ENCODE results near the gene MIOX.

The MIOX gene

DNA sequence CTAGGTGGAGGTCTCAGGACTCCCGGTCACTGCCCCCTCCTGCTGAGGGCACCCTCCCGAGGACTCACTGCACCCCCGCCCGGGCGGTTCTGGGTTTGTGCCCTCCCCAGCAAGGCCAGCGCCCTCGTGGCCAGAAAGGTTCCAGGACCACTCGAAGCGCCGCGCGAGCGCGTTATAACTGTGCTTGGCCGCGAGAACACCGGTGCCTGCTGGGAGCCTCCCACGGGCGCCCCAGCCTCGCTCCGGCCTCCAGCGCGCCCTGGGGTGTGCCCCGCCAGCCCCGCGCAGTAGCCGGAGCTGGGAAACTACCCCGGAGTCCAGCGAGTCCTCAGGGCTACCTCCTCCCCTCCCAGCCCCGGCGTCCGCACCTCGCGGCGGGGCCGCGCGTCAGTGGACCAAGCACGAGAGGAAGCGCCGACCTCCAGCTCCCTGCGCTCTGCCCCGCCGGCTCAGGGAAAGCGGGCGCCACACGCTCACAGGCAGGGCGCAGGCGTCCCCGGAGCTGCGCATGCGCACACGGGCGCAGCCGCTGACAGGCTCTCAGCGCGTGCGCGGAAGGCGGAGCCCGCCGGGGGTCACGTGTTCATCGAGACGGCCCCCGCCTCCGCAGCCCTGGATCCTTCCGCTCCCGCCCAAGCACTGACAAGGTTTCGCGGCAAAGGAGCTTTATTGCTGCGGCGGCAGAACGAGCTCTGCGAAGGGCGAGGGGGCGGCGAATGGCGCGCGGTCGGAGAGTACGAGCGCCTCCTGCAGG, 38.6 kb downstream of the MIOX start, which contains the start of gene SCO2:
Gene SCO2 (minus strand): TSS at position 495 of the 754 bp plus-strand sequence. CDS start 1,187 bp downstream, outside the sequence.
- peak; percentile 100 for DNase-seq (ENCODE audit: extremely low read depth, insufficient read length)
- Histone ChIP-seq H3K36me3 (ENCODE audit: control insufficient read depth, insufficient read depth, low read length) (peaks cover 31% of the 10 kb centered on the region), H3K4me3 (replicated peaks; ENCODE audit: low read depth, low read length) (peak within 1 kb of the TSS; percentile 78), H3K27me3 (replicated peaks; ENCODE audit: control insufficient read depth, insufficient read depth, low read length) (no peaks in the 10 kb centered on the region)
- TF ChIP-seq, protein P1, sequence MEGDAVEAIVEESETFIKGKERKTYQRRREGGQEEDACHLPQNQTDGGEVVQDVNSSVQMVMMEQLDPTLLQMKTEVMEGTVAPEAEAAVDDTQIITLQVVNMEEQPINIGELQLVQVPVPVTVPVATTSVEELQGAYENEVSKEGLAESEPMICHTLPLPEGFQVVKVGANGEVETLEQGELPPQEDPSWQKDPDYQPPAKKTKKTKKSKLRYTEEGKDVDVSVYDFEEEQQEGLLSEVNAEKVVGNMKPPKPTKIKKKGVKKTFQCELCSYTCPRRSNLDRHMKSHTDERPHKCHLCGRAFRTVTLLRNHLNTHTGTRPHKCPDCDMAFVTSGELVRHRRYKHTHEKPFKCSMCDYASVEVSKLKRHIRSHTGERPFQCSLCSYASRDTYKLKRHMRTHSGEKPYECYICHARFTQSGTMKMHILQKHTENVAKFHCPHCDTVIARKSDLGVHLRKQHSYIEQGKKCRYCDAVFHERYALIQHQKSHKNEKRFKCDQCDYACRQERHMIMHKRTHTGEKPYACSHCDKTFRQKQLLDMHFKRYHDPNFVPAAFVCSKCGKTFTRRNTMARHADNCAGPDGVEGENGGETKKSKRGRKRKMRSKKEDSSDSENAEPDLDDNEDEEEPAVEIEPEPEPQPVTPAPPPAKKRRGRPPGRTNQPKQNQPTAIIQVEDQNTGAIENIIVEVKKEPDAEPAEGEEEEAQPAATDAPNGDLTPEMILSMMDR (IDR thresholded peaks at IDR 0.05; ENCODE audit: insufficient read depth, low read length, poor library complexity, severe bottlenecking) = peak; percentile 31

DNA sequence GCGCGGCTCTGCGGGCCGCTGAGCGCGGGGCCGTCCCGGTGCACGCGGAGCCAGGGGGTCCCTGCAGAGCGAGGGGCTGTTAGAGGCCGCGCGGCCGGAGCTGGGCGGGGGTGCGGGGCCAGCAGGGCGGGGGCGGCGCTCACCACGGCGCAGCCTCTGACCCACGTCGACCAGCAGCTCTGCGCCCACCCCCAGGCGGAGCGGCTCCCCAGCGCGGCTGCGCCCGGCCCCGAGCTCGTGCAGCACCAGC, 39.1 kb downstream of the MIOX start:
- DNase-seq (ENCODE audit: extremely low read depth, insufficient read length) = no peak
- Histone ChIP-seq H3K36me3 (ENCODE audit: control insufficient read depth, insufficient read depth, low read length) (peaks cover 30% of the 10 kb centered on the region), H3K27me3 (replicated peaks; ENCODE audit: control insufficient read depth, insufficient read depth, low read length) (no peaks in the 10 kb centered on the region), H3K4me3 (replicated peaks; ENCODE audit: low read depth, low read length) (peak overlapping the region; percentile 78)
- TF ChIP-seq, protein P1 (IDR thresholded peaks at IDR 0.05; ENCODE audit: insufficient read depth, low read length, poor library complexity, severe bottlenecking) = no peak

DNA sequence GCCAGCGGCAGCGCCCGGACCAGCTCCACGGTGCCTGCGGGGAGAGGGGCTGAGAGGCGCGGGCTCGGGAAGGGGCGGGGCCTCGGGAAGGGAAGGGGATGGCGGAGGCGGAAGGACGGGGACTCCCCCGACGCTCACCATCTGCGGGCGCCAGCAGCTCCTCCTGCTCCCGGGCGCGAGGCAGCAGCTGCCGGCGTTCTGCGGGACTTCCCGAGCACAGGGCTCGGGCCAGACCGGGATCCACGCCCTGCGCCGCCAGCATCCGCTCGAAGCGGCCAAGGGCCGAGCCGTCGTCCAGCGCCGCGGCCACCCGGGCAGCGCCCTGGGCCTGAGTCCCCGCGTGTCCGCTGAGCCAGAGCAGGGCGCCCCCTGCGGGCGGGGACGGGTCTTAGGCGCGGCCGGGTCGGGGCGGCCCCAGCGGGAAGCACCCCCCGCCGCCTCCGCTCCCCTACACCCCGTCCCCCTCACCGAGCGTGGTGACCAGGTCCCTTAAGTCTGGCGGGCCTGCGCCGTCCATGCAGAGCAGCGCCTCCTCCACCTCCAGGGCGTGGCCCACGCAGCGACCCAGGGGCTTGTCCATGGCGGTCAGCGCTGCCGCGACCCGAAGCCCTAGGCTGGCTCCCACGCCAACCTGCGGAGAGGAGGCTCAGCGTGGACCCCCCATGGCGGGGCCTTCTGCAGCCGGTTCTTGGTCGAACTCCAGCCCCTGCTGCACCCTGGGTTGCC, 39.6 kb downstream of the MIOX start:
- no peaks in the 10 kb centered on the region for H3K27me3 ChIP-seq (replicated peaks; ENCODE audit: control insufficient read depth, insufficient read depth, low read length)
- peak; percentile 91 for DNase-seq (ENCODE audit: extremely low read depth, insufficient read length)
- peak overlapping the region; percentile 78 for H3K4me3 ChIP-seq (replicated peaks; ENCODE audit: low read depth, low read length)
- TF ChIP-seq, protein P1 (IDR thresholded peaks at IDR 0.05; ENCODE audit: insufficient read depth, low read length, poor library complexity, severe bottlenecking) = peak; percentile 27
- H3K36me3 ChIP-seq (ENCODE audit: control insufficient read depth, insufficient read depth, low read length) = peaks cover 27% of the 10 kb centered on the region

DNA sequence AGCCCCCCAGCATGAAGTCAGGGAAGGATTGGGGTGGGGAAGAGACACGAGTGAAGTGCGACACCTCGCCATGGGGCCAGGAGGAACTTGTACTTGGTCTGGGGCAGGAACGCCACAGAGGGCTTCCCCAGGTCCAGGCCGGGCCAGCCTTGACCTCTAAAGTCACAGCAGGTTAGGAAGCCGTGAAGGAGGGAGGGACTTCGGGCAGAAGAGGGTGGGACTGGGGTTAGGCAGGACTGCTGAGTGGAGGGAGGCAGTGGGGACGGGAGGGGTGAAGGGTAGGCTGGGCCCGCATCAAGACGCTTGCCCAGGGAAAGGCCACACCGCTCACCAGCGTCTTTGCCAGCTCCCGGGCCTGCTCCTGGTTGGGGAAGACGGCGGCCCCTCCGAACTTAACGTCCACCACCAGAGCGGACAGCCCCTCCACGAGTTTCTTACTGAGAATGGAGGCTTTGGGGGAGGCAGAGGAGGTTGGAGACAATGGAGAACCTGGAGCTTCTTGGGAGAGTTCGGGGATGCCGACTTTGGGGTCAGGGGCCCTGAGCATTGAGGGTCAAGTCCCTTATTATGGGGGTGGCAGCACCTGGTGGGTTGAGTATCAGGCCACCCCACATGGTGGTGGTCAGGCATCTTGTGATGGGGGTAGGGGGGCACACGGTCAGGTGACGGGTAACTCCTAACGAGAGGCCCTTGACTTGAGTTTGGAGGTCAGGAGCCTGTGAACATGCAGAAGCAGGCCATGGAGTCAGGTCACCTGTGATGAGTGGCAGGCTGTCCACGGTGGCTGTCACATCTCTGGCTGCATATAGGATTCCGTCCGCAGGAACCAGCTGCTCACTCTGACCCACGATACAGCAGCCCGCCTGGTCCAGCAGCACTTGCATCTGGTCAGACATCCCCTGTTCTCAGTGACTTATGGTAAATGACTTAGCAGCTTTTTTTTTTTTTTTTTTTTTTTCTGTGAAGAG, 40.5 kb downstream of the MIOX start:
- TF ChIP-seq, protein P1 (IDR thresholded peaks at IDR 0.05; ENCODE audit: insufficient read depth, low read length, poor library complexity, severe bottlenecking) = no peak
- Histone ChIP-seq H3K36me3 (ENCODE audit: control insufficient read depth, insufficient read depth, low read length) (peaks cover 21% of the 10 kb centered on the region), H3K4me3 (replicated peaks; ENCODE audit: low read depth, low read length) (peak overlapping the region; percentile 78), H3K27me3 (replicated peaks; ENCODE audit: control insufficient read depth, insufficient read depth, low read length) (no peaks in the 10 kb centered on the region)
- DNase-seq (ENCODE audit: extremely low read depth, insufficient read length) = peak; percentile 80

DNA sequence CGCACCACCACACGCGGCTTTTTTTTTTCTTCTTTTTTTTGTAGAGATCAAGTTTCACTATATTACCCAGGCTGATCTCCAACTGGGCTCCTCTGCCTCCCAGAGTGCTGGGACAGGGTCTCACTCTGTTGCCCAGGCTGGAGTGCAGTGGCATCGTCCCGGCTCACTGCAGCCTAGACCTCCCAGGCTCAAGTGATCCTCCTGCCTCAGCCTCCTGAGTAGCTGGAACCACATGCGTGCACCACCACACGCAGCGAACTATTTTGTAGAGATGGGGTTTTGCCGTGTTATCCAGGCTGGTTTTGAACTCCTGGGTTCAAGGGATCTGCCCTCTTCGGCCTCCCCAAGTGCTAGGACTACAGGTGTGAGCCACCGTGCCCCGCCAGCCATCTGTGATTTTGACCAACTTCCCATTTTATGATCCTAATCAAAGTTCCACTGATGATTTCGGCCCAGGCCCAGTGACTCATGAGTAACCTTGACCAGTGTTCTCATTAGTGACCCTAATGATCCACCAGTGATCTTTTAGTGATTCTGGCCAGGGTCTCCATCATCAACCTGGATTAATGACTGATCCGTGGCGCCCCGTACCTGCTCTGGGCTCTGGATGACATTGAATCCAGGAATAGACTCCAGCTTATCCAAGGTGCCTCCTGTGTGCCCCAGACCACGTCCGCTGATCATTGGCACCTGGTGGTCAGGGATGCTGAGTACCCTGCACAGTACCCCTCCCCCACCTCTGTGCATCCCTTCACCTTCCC, 41.4 kb downstream of the MIOX start:
- Histone ChIP-seq H3K36me3 (ENCODE audit: control insufficient read depth, insufficient read depth, low read length) (peaks cover 12% of the 10 kb centered on the region), H3K4me3 (replicated peaks; ENCODE audit: low read depth, low read length) (no peak overlapping the region), H3K27me3 (replicated peaks; ENCODE audit: control insufficient read depth, insufficient read depth, low read length) (no peaks in the 10 kb centered on the region)
- TF ChIP-seq, protein P1 (IDR thresholded peaks at IDR 0.05; ENCODE audit: insufficient read depth, low read length, poor library complexity, severe bottlenecking) = no peak
- peak; percentile 19 for DNase-seq (ENCODE audit: extremely low read depth, insufficient read length)

Data from GM06990 (cell line).